ENCODE measurements around the gene SCO2. TPM values are rescaled to one million over a fixed set of nuclear protein-coding genes. Genes with fewer than 3 reads are reported as not detected.
A peak's percentile ranks its signal among the peaks of the same experiment; 100 is the strongest.

The SCO2 gene
- total and polyA plus RNA-seq, 2 of the 13 experiments (the other 11 are each of a cell fraction or from before 2014, with no cell fraction given): 0.32 to 3.7 TPM

DNA sequence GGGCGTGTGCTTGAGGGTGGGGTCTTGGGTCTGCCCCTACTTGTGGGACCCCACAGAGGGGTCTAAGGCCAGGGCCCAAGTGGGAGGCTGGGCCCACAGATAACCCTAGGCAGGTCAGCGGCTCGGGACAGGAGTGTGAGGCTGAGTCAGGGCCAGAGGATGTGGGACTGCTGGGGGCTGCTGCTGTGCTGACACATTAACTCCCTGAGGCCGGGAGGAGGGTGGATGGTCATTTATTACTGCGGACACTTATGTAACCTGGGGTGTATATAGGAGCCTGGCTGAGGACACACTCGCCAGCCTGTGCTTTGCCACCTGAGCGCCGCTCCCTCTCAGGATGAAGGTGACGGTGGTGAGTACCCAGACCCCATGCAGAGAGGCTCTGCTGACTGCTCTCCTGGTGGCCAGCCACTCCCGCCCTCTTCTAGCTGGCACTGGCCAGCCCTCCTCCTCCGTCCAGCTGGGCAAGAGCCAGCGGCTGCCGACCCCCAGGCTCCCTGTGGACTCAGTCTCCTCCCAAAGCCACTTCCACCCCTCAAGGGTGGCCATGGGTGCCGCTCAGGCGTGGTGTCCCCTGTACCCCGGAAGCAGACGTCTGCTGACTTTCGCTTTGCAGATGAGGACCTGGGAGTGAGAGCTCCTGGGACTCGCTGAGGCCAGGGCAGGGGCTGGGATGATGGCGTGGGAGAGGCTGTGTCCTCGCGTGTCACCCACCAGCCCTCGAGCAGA is 38.7 kb downstream of the SCO2 start, which contains the start of gene MIOX (continued):
- TF ChIP-seq KLF6 (CRISPR knock-in tag; IDR thresholded peaks at IDR 0.05) (no peak), ZSCAN9 (CRISPR knock-in tag; IDR thresholded peaks at IDR 0.05; ENCODE audit: borderline replicate concordance) (no peak), HNRNPL (IDR thresholded peaks at IDR 0.05; ENCODE audit: low read depth, low read length) (0 out of 2 replicates have a peak, but pooled peaks have one; percentile 30), MED8 (CRISPR knock-in tag; IDR thresholded peaks at IDR 0.05; ENCODE audit: insufficient replicate concordance) (no peak), GABPA (IDR thresholded peaks at IDR 0.05; ENCODE audit: low read depth, low read length) (no peak), GABPA (CRISPR knock-in tag; IDR thresholded peaks at IDR 0.05; ENCODE audit: low read depth) (peak; percentile 77), HDAC1 (CRISPR knock-in tag; IDR thresholded peaks at IDR 0.05) (no peak), HOXA9 (CRISPR knock-in tag; IDR thresholded peaks at IDR 0.05; ENCODE audit: borderline replicate concordance) (no peak), TEAD3 (CRISPR knock-in tag; optimal IDR thresholded peaks at IDR 0.05; ENCODE audit: borderline replicate concordance) (peak; percentile 35), TAF1 (CRISPR knock-in tag; IDR thresholded peaks at IDR 0.05) (peak; percentile 20; the same call in 1 of the 2 replicates), TBX2 (CRISPR knock-in tag; IDR thresholded peaks at IDR 0.05; ENCODE audit: borderline replicate concordance) (peak; percentile 26; the same call in 1 of the 2 replicates), EED (CRISPR knock-in tag; IDR thresholded peaks at IDR 0.05) (0 out of 2 replicates have a peak, but pooled peaks have one; percentile 35), MIER3 (CRISPR knock-in tag; IDR thresholded peaks at IDR 0.05; ENCODE audit: borderline replicate concordance) (no peak), RFX1 (IDR thresholded peaks at IDR 0.05) (no peak), ZNF616 (CRISPR knock-in tag; IDR thresholded peaks at IDR 0.05; ENCODE audit: low read depth) (no peak), ZNF567 (CRISPR knock-in tag; IDR thresholded peaks at IDR 0.05; ENCODE audit: borderline replicate concordance) (no peak), ZNF652 (CRISPR knock-in tag; IDR thresholded peaks at IDR 0.05; ENCODE audit: borderline replicate concordance, low read depth) (peak; percentile 53; the same call in 1 of the 2 replicates), ZNF335 (CRISPR knock-in tag; IDR thresholded peaks at IDR 0.05) (0 out of 2 replicates have a peak, but pooled peaks have one; percentile 41), CC2D1A (CRISPR knock-in tag; IDR thresholded peaks at IDR 0.05) (no peak), ETV5 (CRISPR knock-in tag; IDR thresholded peaks at IDR 0.05; ENCODE audit: borderline replicate concordance) (0 out of 2 replicates have a peak, but pooled peaks have one; percentile 3)
- TF ChIP-seq, protein P1, sequence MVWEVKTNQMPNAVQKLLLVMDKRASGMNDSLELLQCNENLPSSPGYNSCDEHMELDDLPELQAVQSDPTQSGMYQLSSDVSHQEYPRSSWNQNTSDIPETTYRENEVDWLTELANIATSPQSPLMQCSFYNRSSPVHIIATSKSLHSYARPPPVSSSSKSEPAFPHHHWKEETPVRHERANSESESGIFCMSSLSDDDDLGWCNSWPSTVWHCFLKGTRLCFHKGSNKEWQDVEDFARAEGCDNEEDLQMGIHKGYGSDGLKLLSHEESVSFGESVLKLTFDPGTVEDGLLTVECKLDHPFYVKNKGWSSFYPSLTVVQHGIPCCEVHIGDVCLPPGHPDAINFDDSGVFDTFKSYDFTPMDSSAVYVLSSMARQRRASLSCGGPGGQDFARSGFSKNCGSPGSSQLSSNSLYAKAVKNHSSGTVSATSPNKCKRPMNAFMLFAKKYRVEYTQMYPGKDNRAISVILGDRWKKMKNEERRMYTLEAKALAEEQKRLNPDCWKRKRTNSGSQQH (CRISPR knock-in tag; IDR thresholded peaks at IDR 0.05; ENCODE audit: low read depth): no peak
- TF ChIP-seq, protein P2, sequence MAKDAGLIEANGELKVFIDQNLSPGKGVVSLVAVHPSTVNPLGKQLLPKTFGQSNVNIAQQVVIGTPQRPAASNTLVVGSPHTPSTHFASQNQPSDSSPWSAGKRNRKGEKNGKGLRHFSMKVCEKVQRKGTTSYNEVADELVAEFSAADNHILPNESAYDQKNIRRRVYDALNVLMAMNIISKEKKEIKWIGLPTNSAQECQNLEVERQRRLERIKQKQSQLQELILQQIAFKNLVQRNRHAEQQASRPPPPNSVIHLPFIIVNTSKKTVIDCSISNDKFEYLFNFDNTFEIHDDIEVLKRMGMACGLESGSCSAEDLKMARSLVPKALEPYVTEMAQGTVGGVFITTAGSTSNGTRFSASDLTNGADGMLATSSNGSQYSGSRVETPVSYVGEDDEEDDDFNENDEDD (CRISPR knock-in tag; IDR thresholded peaks at IDR 0.05; ENCODE audit: borderline replicate concordance): 0 out of 2 replicates have a peak, but pooled peaks have one; percentile 24
- TF ChIP-seq, protein P3, sequence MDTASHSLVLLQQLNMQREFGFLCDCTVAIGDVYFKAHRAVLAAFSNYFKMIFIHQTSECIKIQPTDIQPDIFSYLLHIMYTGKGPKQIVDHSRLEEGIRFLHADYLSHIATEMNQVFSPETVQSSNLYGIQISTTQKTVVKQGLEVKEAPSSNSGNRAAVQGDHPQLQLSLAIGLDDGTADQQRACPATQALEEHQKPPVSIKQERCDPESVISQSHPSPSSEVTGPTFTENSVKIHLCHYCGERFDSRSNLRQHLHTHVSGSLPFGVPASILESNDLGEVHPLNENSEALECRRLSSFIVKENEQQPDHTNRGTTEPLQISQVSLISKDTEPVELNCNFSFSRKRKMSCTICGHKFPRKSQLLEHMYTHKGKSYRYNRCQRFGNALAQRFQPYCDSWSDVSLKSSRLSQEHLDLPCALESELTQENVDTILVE (CRISPR knock-in tag; IDR thresholded peaks at IDR 0.05): 0 out of 2 replicates have a peak, but pooled peaks have one; percentile 21
- TF ChIP-seq, protein P4, sequence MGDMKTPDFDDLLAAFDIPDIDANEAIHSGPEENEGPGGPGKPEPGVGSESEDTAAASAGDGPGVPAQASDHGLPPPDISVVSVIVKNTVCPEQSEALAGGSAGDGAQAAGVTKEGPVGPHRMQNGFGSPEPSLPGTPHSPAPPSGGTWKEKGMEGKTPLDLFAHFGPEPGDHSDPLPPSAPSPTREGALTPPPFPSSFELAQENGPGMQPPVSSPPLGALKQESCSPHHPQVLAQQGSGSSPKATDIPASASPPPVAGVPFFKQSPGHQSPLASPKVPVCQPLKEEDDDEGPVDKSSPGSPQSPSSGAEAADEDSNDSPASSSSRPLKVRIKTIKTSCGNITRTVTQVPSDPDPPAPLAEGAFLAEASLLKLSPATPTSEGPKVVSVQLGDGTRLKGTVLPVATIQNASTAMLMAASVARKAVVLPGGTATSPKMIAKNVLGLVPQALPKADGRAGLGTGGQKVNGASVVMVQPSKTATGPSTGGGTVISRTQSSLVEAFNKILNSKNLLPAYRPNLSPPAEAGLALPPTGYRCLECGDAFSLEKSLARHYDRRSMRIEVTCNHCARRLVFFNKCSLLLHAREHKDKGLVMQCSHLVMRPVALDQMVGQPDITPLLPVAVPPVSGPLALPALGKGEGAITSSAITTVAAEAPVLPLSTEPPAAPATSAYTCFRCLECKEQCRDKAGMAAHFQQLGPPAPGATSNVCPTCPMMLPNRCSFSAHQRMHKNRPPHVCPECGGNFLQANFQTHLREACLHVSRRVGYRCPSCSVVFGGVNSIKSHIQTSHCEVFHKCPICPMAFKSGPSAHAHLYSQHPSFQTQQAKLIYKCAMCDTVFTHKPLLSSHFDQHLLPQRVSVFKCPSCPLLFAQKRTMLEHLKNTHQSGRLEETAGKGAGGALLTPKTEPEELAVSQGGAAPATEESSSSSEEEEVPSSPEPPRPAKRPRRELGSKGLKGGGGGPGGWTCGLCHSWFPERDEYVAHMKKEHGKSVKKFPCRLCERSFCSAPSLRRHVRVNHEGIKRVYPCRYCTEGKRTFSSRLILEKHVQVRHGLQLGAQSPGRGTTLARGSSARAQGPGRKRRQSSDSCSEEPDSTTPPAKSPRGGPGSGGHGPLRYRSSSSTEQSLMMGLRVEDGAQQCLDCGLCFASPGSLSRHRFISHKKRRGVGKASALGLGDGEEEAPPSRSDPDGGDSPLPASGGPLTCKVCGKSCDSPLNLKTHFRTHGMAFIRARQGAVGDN (CRISPR knock-in tag; IDR thresholded peaks at IDR 0.05): peak; percentile 87

All from HepG2 (cell line).